KOPT-K1 (cell line): ENCODE results near the gene TMCO4.
"Not testable (repeated sequence)": the region's sequence is repeated elsewhere in the genome, so short reads cannot be mapped to it uniquely, and the experiment has no call there.

Experiments
- H3K27ac ChIP-seq: fragments of 200-600 bp; sonication (generic); 2 replicates; pipeline ENCODE4 v1.5.1; 2016; ENCODE audit warnings: antibody characterized with exemption, mild to moderate bottlenecking, low read depth, low read length; ENCODE audit not compliant: poor library complexity, severe bottlenecking
- H3K36me3 ChIP-seq: fragments of 200-600 bp; sonication (generic); 2 replicates; pipeline ENCODE4 v1.5.1; 2017; ENCODE audit warnings: antibody characterized with exemption, mild to moderate bottlenecking, low read length, moderate library complexity; ENCODE audit not compliant: insufficient read depth
- H3K9me3 ChIP-seq: fragments of 200-600 bp; sonication (generic); 2 replicates; pipeline ENCODE4 v1.5.1; 2017; ENCODE audit warnings: antibody characterized with exemption, low read length, mild to moderate bottlenecking; ENCODE audit not compliant: insufficient read depth, poor library complexity, severe bottlenecking

Gene TMCO4

GRCh38 chr1:19650416-19651140 lies 149.1 kb downstream of the TMCO4 start:
- Histone ChIP-seq H3K36me3 (no peaks in the 10 kb centered on the region), H3K9me3 (no peaks in the 10 kb centered on the region), H3K27ac (no peak overlapping the region)

- H3K36me3 ChIP-seq = no peaks in the 10 kb centered on the region
Measured at GRCh38 chr1:19648689-19649088, 151.0 kb downstream of the TMCO4 start.

DNA sequence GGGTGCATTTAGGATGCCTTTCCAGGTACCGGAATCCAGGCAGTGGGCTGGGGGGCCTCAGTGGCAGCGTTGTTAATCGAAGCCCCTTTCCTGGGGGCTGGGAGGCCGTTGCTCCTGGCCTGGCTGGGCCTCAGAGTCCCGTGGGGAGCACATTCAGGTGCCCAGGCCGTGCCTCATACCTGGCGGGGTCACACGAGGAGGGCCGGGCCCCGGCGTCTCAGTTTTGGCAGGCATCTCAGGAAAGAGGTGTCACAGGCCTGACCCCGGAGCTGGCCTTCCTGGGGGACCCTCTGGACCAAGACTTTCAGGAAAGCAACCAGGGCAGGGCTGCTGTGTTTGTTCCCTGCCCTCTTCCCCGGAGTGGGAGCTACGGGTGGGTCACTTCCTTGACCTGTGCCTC lies 151.5 kb downstream of the TMCO4 start:
- H3K27ac ChIP-seq = no peak overlapping the region
- H3K9me3 ChIP-seq = no peaks in the 10 kb centered on the region

More at GRCh38 chr1:19648689-19649088, 151.0 kb downstream of the TMCO4 start:
- H3K27ac ChIP-seq = no peak overlapping the region
- H3K9me3 ChIP-seq = no peaks in the 10 kb centered on the region

GRCh38 chr1:19647643-19648042 lies 152.1 kb downstream of the TMCO4 start:
- Histone ChIP-seq H3K36me3 (no peaks in the 10 kb centered on the region), H3K9me3 (no peaks in the 10 kb centered on the region), H3K27ac (no peak overlapping the region)

More for the DNA sequence above, 151.5 kb downstream of the TMCO4 start:
- no peaks in the 10 kb centered on the region for H3K36me3 ChIP-seq

- H3K36me3 ChIP-seq = no peaks in the 10 kb centered on the region
- H3K9me3 ChIP-seq = no peaks in the 10 kb centered on the region
- no peak overlapping the region for H3K27ac ChIP-seq
Measured at GRCh38 chr1:19646377-19647319, 153.1 kb downstream of the TMCO4 start.

DNA sequence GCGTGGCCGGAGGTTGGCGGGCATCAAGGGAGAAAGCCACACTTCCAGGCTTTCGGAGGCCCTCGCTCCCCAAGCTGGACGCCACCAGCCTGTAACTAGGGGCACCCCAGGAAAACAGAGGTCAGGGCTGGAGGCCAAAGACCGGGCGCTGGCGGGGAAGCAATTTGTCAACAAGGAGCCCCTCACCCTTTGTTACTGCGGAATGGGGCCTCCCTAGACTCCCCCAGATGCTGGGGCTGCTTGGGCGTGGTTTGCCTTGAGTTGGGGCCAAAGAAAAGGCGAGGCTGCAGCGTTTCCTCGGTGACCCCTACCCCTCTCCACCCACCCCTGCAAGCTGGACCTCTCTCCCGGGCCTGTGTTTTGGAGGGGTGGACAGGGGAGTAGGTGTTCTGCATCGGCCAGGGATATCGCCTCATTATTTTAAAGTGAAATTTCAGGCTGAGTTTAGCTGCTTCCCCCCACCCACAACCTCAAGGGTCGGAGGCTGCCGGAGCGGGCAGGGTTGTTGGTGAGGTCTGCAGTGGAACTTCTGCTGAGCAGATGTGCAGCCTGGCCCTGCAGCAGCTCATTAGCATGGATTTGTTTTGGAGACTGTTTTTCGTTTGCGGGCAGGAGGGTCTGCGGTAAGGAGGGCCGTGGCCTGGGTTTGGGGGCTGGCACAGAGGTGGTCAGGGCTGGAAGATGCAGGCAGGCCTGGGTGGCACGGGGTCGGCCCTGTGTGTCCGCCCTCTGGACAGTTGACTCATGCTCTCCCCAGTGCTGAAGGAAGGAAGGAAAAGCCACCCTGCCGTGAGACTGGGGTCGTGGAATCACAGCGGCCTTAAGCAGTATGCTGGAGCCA lies 154.1 kb downstream of the TMCO4 start:
- no peaks in the 10 kb centered on the region for H3K9me3 ChIP-seq
- no peaks in the 10 kb centered on the region for H3K36me3 ChIP-seq
- H3K27ac ChIP-seq = no peak overlapping the region

DNA sequence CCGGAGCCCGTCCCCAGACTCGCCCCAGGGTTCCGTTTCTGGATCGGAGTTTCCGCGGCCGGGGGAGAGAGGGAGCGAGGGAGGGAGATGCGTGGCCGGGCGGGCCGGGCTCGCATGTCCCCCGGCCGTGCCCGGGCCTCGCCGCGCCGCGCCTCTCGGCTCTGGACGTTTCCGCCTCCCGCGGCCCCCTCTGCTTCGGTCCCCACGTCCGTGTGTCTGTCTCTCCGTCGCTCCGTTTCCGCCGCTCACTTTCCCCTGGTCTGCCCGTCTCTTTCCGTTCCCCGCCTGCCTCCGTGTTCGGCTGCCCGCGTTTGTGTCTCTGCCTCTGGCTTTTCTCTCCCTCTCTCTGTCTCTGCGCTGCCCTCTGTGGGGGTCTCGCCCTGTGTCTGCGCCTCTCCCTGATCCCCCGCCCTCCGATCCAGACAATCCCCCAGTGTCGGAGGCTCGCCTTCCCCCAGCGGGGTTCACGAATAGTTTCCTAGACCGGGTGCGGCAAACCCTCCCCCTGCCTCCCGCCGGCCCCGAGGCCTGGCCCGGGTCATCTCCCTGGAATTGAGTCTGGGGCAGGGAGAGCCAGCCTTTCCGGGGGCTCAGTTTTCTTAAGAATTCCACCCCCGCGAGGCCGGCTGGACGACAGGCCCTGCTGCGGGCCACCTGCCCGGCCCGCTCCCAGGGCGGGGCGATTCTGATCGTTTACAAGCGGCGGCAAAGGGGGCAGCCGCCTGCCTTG lies 154.9 kb downstream of the TMCO4 start:
- no peaks in the 10 kb centered on the region for H3K36me3 ChIP-seq
- no peak overlapping the region for H3K27ac ChIP-seq
- no peaks in the 10 kb centered on the region for H3K9me3 ChIP-seq

- Histone ChIP-seq H3K36me3 (no peaks in the 10 kb centered on the region), H3K9me3 (no peaks in the 10 kb centered on the region), H3K27ac (no peak overlapping the region)
Measured at GRCh38 chr1:19644395-19644680, 155.4 kb downstream of the TMCO4 start.

DNA sequence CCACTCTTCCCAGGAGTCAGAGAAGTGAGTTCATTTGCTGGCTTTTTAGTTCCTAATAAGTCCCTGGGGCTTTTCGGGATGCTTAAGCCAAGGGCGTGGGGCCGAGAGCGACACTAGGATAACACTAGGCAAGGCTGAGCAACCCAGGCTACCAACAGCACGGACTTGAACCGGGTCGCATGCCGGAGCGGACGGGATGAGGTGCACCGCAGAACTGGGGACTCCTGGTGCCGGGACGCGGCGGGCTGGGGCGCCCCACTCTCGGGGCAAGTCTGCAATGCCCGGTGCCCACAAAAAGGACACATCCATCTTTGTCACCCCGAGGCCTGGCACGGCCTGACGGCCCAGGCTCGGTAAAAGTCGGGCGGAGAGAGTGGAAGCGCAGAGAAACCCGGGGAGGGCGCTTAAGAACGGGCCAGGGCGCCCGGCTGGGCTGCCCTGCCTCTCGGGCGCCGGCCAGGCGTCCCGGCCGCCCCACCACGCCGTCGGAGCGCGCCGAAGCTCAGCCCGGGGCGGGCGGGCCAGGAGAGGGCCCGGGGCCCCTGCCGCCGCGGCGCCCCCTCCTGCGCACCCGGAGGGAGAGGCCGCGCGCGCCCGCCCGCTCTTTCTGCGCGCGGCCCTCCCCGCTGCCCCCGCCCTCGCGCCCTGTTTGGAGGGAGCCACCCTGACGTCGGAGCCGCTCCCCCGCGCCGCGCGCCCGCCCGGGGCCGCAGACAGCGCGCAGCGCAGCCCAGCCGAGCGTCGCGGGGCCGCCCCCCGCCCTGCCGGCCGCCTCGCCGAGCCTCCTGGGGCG lies 155.9 kb downstream of the TMCO4 start, which contains the start of gene NBL1:
Gene NBL1 (plus strand): TSS at position 710 of the 793 bp plus-strand sequence. CDS start 10,720 bp downstream, outside the sequence.
- Histone ChIP-seq H3K27ac (no peak within 1 kb of the TSS), H3K36me3 (no peaks in the 10 kb centered on the region)

GRCh38 chr1:19643121-19643520 lies 156.6 kb downstream of the TMCO4 start:
- no peak overlapping the region for H3K27ac ChIP-seq
- H3K36me3 ChIP-seq = no peaks in the 10 kb centered on the region
- no peaks in the 10 kb centered on the region for H3K9me3 ChIP-seq

More for the DNA sequence above, 155.9 kb downstream of the TMCO4 start, which contains the start of gene NBL1:
- H3K9me3 ChIP-seq = no peaks in the 10 kb centered on the region

DNA sequence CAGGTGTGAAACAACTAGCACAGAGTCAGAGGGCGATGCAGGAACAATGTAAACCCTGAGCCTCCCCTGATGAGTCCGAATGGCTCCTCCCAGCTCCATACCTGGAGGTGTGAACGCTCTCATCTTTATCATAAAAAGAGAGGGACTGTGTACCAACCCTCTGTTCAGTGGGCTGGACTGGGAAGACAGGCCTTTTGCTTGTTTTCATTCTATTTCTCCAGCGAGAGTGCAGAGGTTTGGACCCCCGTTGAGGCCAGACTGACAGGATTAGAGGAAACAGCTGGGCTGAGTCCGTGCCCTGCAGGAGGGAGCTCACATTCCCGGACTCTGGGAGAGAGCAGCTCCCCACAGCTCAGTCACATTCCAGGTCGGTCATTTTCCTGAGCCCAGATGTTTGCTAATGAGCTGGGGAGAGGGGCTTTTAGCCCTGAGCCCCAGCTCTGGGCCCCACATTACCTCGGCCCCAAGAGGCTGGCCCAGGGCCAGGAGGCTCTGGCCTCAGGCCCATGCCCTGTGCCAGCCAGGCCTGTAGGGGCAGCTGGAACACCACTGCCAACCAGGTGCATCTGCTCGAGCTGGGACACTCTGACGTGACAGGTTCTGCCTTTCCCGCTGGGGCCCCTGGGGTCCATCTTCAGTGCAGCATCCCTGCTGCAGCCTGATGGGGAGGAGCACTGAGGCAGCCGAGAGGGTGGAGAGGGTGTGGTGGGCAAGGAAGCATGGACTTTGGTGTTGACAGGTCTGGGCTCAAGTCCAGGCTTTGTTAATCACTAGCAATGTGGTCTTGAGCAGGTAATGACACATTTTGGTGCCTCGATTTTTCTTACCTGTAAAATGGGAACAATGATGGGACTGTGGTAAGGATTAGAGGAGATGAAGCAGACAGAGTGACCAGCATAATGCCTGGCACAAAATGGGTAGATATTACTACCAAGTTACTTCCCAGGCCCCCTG lies 159.1 kb downstream of the TMCO4 start:
- Histone ChIP-seq H3K27ac (no peak overlapping the region), H3K9me3 (no peaks in the 10 kb centered on the region), H3K36me3 (no peaks in the 10 kb centered on the region)

GRCh38 chr1:19639999-19640362 lies 159.7 kb downstream of the TMCO4 start:
- Histone ChIP-seq H3K27ac (no peak overlapping the region), H3K36me3 (no peaks in the 10 kb centered on the region), H3K9me3 (no peaks in the 10 kb centered on the region)

DNA sequence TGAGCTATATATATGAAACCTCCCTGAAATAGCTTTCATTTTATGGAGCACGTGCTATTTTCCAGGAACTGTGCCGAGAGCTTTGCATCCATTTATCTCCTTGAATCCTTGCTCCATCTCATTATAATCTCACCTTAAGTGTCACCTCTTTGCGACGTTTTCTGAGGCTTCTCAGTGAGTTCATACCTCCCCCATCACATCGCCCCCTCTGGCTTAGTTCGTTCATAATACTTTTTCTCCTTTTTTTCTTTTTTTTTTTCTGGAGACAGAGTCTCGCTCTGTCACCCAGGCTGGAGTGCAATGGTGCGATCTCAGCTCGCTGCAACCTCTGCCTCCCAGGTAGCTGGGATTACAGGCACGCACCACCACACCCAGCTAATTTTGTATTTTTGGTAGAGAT lies 160.5 kb downstream of the TMCO4 start:
- not testable (repeated sequence) for H3K36me3 ChIP-seq, H3K27ac ChIP-seq, H3K9me3 ChIP-seq
